IPS-18a (cell line): ENCODE measurements around the gene FLAD1.

Experiments used
- H3K27ac ChIP-seq: one replicate; pipeline ENCODE4 v1.5.1; 2013; ENCODE audit warnings: low read length
- H3K27me3 ChIP-seq: one replicate; pipeline ENCODE4 v1.6.1; 2013; ENCODE audit warnings: mild to moderate bottlenecking, low read length; ENCODE audit not compliant: control insufficient read depth, insufficient read depth
- H3K36me3 ChIP-seq: one replicate; pipeline ENCODE4 v1.6.1; 2013; ENCODE audit warnings: low read depth, low read length; ENCODE audit not compliant: control insufficient read depth
- H3K4me1 ChIP-seq: one replicate; pipeline ENCODE4 v1.6.1; 2013; ENCODE audit warnings: low read depth, low read length; ENCODE audit not compliant: control insufficient read depth
- H3K4me3 ChIP-seq: one replicate; pipeline ENCODE4 v1.5.1; 2013; ENCODE audit warnings: low read length
- H3K9ac ChIP-seq: one replicate; pipeline ENCODE4 v1.6.1; 2013; ENCODE audit warnings: mild to moderate bottlenecking, low read length, moderate library complexity
- H3K9me3 ChIP-seq: one replicate; pipeline ENCODE4 v1.6.1; 2013; ENCODE audit warnings: low read depth, low read length; ENCODE audit not compliant: control insufficient read depth

The FLAD1 gene

DNA sequence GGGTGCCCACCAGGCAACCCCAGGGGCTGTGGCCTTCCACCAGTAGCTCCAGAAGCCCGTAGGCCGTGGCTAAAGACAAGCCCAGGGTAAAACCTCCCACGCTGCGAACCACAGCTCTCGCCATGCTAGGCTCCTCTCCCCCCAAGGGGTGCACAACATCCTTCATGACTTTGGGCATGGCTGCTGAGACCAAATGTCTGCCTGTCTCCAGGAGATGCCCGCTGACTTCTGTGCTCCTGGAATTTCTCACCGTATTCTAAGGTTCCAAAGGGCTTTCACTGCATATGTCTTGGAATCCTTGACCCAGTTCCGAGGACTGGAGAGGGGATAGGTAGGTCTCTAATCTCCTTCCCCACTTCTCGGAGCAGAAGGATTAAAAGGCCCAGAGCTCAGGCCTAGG, 50.4 kb downstream of the FLAD1 start, which contains the start of the genes DCST1 and DCST2:
Gene DCST1 (plus strand): TSS at position 301 of the 400 bp plus-strand sequence. CDS start 213 bp downstream, outside the sequence.
Gene DCST2 (minus strand): TSS at position 258 of the 400 bp plus-strand sequence. CDS start 80 bp downstream, at position 178.
- no peak within 1 kb of the TSS for H3K9ac ChIP-seq

DNA sequence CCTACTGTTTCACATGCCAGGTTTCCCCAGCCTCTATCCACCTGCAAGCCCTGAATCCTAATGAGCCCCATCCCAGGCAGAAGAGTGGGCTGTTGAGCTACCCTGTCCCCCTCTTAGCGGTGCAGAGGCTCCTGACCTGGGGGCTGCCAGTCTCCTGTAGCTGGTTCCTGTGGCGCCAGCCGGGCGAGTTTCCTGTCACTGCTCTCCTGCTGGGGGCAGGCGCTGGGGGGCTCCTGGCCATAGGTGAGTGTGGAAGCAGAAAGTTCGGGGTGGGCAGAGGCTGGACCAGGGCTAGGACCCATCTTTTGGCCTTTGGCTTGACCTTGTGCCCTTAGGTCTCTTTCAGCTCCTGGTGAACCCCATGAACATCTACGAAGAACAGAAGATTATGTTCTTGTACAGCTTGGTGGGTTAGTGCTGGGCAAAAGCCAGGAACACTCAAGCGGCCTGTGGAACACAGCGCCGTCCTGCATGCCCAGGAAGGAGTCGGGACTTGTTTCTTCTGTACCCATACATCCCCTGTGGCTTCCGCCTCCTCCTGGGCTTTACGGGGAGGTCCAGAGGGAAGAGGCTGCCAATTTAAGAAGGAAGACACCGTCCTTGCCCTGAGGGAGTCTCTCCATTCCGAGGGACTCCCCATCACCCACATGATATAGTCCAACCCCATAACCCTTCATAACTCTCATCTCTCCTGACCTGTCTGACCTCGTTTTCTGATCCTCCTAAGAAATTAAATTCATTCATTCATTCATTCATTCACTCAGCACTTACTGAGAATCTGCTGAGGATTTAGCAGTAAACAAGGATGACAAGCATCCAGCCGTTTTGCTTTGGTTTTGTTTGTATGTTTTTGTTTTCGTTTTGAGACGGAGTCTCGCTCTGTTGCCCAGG, 51.4 kb downstream of the FLAD1 start:
- no peak overlapping the region for H3K9ac ChIP-seq
- no peak overlapping the region for H3K4me3 ChIP-seq
- no peaks in the 10 kb centered on the region for H3K36me3 ChIP-seq
- H3K27me3 ChIP-seq, result no peaks in the 10 kb centered on the region
- no peak overlapping the region for H3K27ac ChIP-seq
- no peaks in the 10 kb centered on the region for H3K4me1 ChIP-seq
- H3K9me3 ChIP-seq, result no peaks in the 10 kb centered on the region

More for the DNA sequence above, 50.4 kb downstream of the FLAD1 start, which contains the start of the genes DCST1 and DCST2:
- Histone ChIP-seq H3K9me3 (no peaks in the 10 kb centered on the region), H3K4me3 (no peak within 1 kb of the TSS), H3K4me1 (no peaks in the 10 kb centered on the region), H3K36me3 (no peaks in the 10 kb centered on the region), H3K27me3 (no peaks in the 10 kb centered on the region), H3K27ac (no peak within 1 kb of the TSS)

DNA sequence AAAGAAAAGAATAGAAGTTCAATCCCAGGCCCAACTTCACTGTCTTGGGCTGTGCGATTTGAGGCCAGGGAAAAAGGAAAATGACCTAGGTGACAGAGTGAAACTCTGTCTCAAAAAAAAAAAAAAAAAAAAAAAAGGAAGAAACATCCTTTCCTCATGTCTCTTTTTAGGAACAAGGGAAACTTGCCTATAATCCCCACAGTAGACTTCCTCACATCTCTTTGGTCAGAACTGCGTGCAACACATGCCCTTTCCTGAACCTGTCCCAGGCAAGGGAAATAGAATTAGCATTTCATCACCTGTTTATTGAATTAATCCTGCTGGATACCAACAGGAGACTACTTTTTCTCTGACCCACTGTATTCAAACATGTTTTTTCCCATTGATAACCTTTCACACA, 52.8 kb downstream of the FLAD1 start:
- H3K27me3 ChIP-seq, result no peaks in the 10 kb centered on the region
- no peak overlapping the region for H3K27ac ChIP-seq
- no peak overlapping the region for H3K9ac ChIP-seq
- H3K4me3 ChIP-seq, result no peak overlapping the region
- H3K36me3 ChIP-seq, result no peaks in the 10 kb centered on the region
- no peaks in the 10 kb centered on the region for H3K4me1 ChIP-seq
- no peaks in the 10 kb centered on the region for H3K9me3 ChIP-seq

DNA sequence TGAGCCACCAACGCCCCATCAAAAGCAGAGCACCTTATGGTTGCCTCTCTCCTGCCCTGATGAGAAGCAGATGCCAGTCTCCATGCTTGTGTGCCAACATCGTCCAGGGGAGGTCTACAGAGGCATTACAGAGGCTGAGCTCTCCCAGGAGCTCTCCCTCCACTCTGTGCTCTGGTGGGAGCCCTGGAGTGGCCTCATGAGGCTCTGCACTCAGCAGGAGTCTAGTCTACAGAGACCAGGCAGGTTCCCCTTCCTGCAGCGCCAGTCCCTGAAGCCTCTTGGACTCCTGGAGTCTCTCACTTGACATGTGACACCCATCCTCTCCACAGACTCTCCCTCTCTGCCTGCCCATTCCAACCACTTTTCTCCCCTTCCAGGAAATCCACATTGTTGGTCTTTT, 53.9 kb downstream of the FLAD1 start:
- Histone ChIP-seq H3K4me3 (no peak overlapping the region), H3K27me3 (no peaks in the 10 kb centered on the region), H3K27ac (no peak overlapping the region), H3K4me1 (no peaks in the 10 kb centered on the region), H3K36me3 (no peaks in the 10 kb centered on the region), H3K9me3 (no peaks in the 10 kb centered on the region), H3K9ac (no peak overlapping the region)

DNA sequence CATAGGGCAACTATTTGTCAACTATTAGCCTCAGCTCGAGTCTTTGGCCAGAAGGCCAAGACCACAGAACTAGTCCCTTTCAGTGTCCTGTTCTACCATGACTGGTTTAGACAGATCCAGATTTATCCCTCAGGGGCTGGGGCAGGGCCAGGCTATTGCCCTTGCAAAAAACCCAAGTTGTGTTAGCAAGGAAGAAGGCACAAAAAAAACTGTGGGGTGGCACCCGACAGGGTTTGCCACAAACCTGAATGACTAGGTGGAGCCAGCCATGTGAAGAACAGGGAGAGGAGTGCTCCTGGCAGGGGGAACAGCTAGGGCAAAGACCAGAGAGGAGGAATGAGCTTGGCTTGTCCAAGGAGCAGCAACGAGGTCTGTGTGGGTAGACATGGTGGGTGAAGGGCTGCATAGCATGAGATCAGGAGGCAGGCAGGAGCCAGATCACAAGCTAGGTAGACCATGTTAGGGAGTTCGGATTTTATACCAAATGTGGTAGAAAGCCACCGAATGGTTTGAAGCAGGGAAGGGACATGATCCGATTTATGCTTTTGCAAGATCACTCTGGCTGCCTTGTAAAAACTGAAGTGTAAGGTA, 54.8 kb downstream of the FLAD1 start:
- Histone ChIP-seq H3K9ac (no peak overlapping the region), H3K9me3 (no peaks in the 10 kb centered on the region), H3K27me3 (no peaks in the 10 kb centered on the region), H3K4me1 (no peaks in the 10 kb centered on the region), H3K27ac (no peak overlapping the region), H3K36me3 (no peaks in the 10 kb centered on the region), H3K4me3 (no peak overlapping the region)

DNA sequence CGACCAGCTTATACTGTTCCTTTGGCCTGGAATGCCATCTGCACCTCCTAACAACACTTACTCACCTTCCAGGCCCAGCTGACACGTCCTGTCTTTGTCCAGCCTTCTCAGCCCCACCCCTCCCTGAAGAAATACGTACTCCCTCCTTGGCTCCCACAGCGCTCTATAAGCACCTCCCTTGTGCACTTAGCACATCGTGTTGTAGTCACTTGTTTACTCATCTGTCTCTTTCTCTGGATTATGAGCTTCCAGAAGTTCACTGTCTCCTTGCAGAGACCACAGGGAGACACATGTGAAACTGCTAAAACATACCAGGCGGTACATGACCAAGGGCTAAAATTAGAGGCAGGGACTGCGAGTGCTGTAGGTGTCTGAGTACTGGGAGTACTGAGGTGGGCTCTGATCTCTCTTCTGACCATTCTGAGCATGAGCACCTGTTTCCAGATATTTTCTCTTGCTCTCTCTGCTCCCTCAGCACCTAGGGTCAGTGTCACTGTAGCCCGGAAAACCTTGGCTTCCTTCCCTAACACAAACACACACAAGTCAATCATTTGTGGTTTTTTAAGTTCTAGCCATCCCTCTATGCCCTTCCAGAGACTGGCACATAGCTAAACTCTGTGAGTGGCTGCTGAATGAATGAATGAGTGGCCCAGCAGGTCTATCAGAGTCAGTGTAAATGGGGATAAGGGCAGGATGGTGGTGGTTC, 55.6 kb downstream of the FLAD1 start:
- Histone ChIP-seq H3K36me3 (no peaks in the 10 kb centered on the region), H3K27me3 (no peaks in the 10 kb centered on the region), H3K9ac (no peak overlapping the region), H3K9me3 (no peaks in the 10 kb centered on the region), H3K27ac (no peak overlapping the region), H3K4me3 (no peak overlapping the region), H3K4me1 (no peaks in the 10 kb centered on the region)

GRCh38 chr1:155039308-155039669, 56.1 kb downstream of the FLAD1 start:
- Histone ChIP-seq H3K27me3 (no peaks in the 10 kb centered on the region), H3K9me3 (no peaks in the 10 kb centered on the region), H3K27ac (no peak overlapping the region), H3K36me3 (no peaks in the 10 kb centered on the region), H3K4me1 (no peaks in the 10 kb centered on the region), H3K9ac (no peak overlapping the region), H3K4me3 (no peak overlapping the region)

- peaks cover 7% of the 10 kb centered on the region for H3K4me1 ChIP-seq
- no peaks in the 10 kb centered on the region for H3K9me3 ChIP-seq
- H3K27me3 ChIP-seq, result no peaks in the 10 kb centered on the region
- no peaks in the 10 kb centered on the region for H3K36me3 ChIP-seq
- H3K9ac ChIP-seq, result no peak overlapping the region
- H3K27ac ChIP-seq, result no peak overlapping the region
- no peak overlapping the region for H3K4me3 ChIP-seq
Measured at GRCh38 chr1:155040358-155041093, 57.4 kb downstream of the FLAD1 start.
